ENCODE results near the gene DMD.

DMD gene

DNA sequence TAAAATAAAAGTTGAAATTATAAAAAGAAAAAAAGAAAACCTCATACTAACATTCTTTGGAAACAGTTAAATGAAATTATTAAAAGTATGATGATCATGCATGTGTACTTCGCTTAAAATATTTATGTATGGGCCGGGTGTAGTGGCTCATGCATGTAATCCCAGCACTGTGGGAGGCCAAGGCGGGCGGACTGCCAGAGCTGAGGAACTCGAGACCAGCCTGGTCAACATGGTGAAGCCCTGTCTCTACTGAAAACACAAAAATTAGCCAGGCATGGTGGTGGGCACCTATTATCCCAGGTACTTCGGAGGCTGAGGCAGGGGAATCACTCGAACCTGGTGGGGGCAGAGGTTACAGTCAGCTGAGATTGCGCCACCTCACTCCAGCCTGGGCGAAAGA lies 1187.3 kb downstream of the DMD start:
- H4K20me1 ChIP-seq (ENCODE audit: insufficient read depth, low read length) = no peaks in the 10 kb centered on the region
- no peak for DNase-seq
- no peaks in the 10 kb centered on the region for H3F3A ChIP-seq (ENCODE audit: insufficient read depth, low read length)

DNA sequence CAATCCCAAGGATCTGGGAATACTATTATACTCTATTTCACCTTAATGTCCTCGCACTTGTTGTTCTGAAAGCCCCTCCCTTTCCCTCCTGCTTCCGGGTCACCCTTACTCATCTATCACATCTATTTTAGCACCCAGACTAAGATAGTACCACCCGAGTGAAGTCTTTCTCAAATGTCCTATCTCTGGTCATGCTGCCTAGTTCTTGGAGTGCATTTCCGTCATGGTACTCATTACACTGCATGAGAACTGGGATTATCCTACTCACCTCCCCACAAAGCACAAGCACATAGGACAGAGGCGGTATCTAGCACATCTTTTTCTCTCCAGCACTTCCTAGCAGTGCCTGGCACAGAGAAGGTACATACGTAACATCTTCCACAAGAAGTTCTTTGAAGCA lies 1195.2 kb downstream of the DMD start:
- Histone ChIP-seq H3K9ac (ENCODE audit: low read length) (no peak overlapping the region), H3K9me3 (replicated peaks; ENCODE audit: insufficient read depth, low read length) (no peaks in the 10 kb centered on the region), H2AFZ (ENCODE audit: low read length) (no peak overlapping the region), H3K9me2 (replicated peaks; ENCODE audit: insufficient read depth, low read length) (no peaks in the 10 kb centered on the region), H3K36me3 (replicated peaks; ENCODE audit: insufficient read depth, low read length) (no peaks in the 10 kb centered on the region), H4K20me1 (ENCODE audit: insufficient read depth, low read length) (no peaks in the 10 kb centered on the region), H3K27ac (ENCODE audit: low read length) (no peak overlapping the region), H3K4me2 (ENCODE audit: low read depth, low read length) (no peak overlapping the region), H3F3A (ENCODE audit: insufficient read depth, low read length) (no peaks in the 10 kb centered on the region), H3K27me3 (replicated peaks; ENCODE audit: insufficient read depth, low read length) (no peaks in the 10 kb centered on the region), H3K79me2 (ENCODE audit: low read length) (no peaks in the 10 kb centered on the region), H3K4me1 (ENCODE audit: low read length) (no peaks in the 10 kb centered on the region), H3K4me3 (ENCODE audit: low read length) (no peak overlapping the region)
- no peak for DNase-seq
- no peak for TF ChIP-seq EZH2 (optimal IDR thresholded peaks at IDR 0.05; ENCODE audit: low read depth, low read length)
- TF ChIP-seq, protein P1, sequence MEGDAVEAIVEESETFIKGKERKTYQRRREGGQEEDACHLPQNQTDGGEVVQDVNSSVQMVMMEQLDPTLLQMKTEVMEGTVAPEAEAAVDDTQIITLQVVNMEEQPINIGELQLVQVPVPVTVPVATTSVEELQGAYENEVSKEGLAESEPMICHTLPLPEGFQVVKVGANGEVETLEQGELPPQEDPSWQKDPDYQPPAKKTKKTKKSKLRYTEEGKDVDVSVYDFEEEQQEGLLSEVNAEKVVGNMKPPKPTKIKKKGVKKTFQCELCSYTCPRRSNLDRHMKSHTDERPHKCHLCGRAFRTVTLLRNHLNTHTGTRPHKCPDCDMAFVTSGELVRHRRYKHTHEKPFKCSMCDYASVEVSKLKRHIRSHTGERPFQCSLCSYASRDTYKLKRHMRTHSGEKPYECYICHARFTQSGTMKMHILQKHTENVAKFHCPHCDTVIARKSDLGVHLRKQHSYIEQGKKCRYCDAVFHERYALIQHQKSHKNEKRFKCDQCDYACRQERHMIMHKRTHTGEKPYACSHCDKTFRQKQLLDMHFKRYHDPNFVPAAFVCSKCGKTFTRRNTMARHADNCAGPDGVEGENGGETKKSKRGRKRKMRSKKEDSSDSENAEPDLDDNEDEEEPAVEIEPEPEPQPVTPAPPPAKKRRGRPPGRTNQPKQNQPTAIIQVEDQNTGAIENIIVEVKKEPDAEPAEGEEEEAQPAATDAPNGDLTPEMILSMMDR (IDR thresholded peaks at IDR 0.05; ENCODE audit: low read length) = no peak
- no peak for TF ChIP-seq EZH2phosphoT487 (IDR thresholded peaks at IDR 0.05; ENCODE audit: low read length)

More for the DNA sequence above, 1187.3 kb downstream of the DMD start:
- Histone ChIP-seq H3K79me2 (ENCODE audit: low read length) (no peaks in the 10 kb centered on the region), H3K27me3 (replicated peaks; ENCODE audit: insufficient read depth, low read length) (no peaks in the 10 kb centered on the region), H3K4me2 (ENCODE audit: low read depth, low read length) (no peak overlapping the region), H3K27ac (ENCODE audit: low read length) (no peak overlapping the region), H2AFZ (ENCODE audit: low read length) (no peak overlapping the region), H3K36me3 (replicated peaks; ENCODE audit: insufficient read depth, low read length) (no peaks in the 10 kb centered on the region), H3K9ac (ENCODE audit: low read length) (no peak overlapping the region), H3K4me3 (ENCODE audit: low read length) (no peak overlapping the region), H3K9me2 (replicated peaks; ENCODE audit: insufficient read depth, low read length) (no peaks in the 10 kb centered on the region), H3K9me3 (replicated peaks; ENCODE audit: insufficient read depth, low read length) (no peaks in the 10 kb centered on the region), H3K4me1 (ENCODE audit: low read length) (no peaks in the 10 kb centered on the region)
- no peak for TF ChIP-seq EZH2phosphoT487 (IDR thresholded peaks at IDR 0.05; ENCODE audit: low read length)
- no peak for TF ChIP-seq EZH2 (optimal IDR thresholded peaks at IDR 0.05; ENCODE audit: low read depth, low read length)
- TF ChIP-seq, protein P1 (IDR thresholded peaks at IDR 0.05; ENCODE audit: low read length) = no peak

DNA sequence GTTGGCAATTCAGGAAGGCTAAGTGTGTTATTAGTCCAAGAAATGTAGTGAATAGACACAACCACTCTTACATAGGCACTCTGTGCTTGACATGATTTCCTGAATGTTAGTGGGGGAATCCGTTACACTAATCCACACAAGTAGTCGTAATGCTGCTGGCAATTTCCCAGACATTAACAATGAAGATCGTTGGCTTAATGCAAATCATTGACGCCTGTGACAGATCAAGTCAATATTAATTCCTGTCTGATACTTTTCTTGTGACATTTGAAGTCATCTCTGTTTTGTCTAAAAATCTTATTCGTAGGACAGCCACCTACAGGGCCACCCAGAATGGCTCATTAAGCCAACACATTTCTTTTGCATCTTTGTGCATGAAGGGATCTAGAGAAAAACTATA lies 1200.4 kb downstream of the DMD start:
- Histone ChIP-seq H3K9me2 (replicated peaks; ENCODE audit: insufficient read depth, low read length) (no peaks in the 10 kb centered on the region), H3K27ac (ENCODE audit: low read length) (no peak overlapping the region), H2AFZ (ENCODE audit: low read length) (no peak overlapping the region), H3K36me3 (replicated peaks; ENCODE audit: insufficient read depth, low read length) (no peaks in the 10 kb centered on the region), H4K20me1 (ENCODE audit: insufficient read depth, low read length) (no peaks in the 10 kb centered on the region), H3K79me2 (ENCODE audit: low read length) (no peaks in the 10 kb centered on the region), H3K4me2 (ENCODE audit: low read depth, low read length) (no peak overlapping the region), H3K9me3 (replicated peaks; ENCODE audit: insufficient read depth, low read length) (no peaks in the 10 kb centered on the region), H3K4me3 (ENCODE audit: low read length) (no peak overlapping the region), H3K9ac (ENCODE audit: low read length) (no peak overlapping the region), H3F3A (ENCODE audit: insufficient read depth, low read length) (no peaks in the 10 kb centered on the region), H3K4me1 (ENCODE audit: low read length) (no peaks in the 10 kb centered on the region), H3K27me3 (replicated peaks; ENCODE audit: insufficient read depth, low read length) (no peaks in the 10 kb centered on the region)
- TF ChIP-seq EZH2phosphoT487 (IDR thresholded peaks at IDR 0.05; ENCODE audit: low read length) (no peak), EZH2 (optimal IDR thresholded peaks at IDR 0.05; ENCODE audit: low read depth, low read length) (no peak)
- TF ChIP-seq, protein P1 (IDR thresholded peaks at IDR 0.05; ENCODE audit: low read length) = no peak
- DNase-seq = no peak

Measured in MM.1S (cell line).